H1 (cell line): Measurements from ENCODE around the gene ABCG8. TPM values are rescaled to one million over a fixed set of nuclear protein-coding genes. Genes with fewer than 3 reads are reported as not detected.
A peak's percentile ranks its signal among the peaks of the same experiment; 100 is the strongest.

Source experiments
- CTCF ChIA-PET: fragments of 300-600 bp; sonication (Branson Sonifier 250); formaldehyde crosslinking; loops from one replicate; lab custom pipeline; 2021; ENCODE audit not compliant: partially characterized antibody; lab: Charles Lee
- POLR2A ChIA-PET: fragments of 300-600 bp; sonication (Branson Sonifier 250); formaldehyde crosslinking; loops from one replicate; lab custom pipeline; 2021; ENCODE audit warnings: inconsistent platforms; ENCODE audit not compliant: partially characterized antibody; lab: Charles Lee
- DNase-seq, 2 experiments: peaks; one replicate each; pipeline versions ENCODE4 v3.0.0 to v3.0.0-alpha.2; 2010 to 2022; ENCODE audit warnings: low spot score in 2 of 2, low read depth in 1 of 2, mixed read lengths in 1 of 2
- FAIRE-seq: peaks from 2 replicates; lab custom pipeline; 2011; peaks lifted over from hg19 to GRCh38; lab: Jason Lieb, UNC
- H2AFZ ChIP-seq: 2 replicates; pipeline ENCODE4 v1.8.1; 2012; ENCODE audit warnings: low read length, inconsistent platforms
- H2AK5ac ChIP-seq: 2 replicates; pipeline ENCODE4 v1.6.1; 2013; ENCODE audit warnings: low read depth, low read length
- H2BK120ac ChIP-seq: replicated peaks from 2 replicates; pipeline ENCODE3; 2013; ENCODE audit warnings: low read depth, low read length, inconsistent platforms
- H2BK12ac ChIP-seq: 2 replicates; pipeline ENCODE4 v1.6.1; 2013; ENCODE audit warnings: low read depth, low read length
- H2BK15ac ChIP-seq: 2 replicates; pipeline ENCODE4 v1.6.1; 2013; ENCODE audit warnings: low read length
- H2BK20ac ChIP-seq: 2 replicates; pipeline ENCODE4 v1.6.1; 2013; ENCODE audit warnings: low read length
- H2BK5ac ChIP-seq: 2 replicates; pipeline ENCODE4 v1.6.1; 2013; ENCODE audit warnings: low read depth, low read length
- H3K14ac ChIP-seq: 2 replicates; pipeline ENCODE4 v1.6.1; 2013; ENCODE audit warnings: inconsistent platforms; ENCODE audit not compliant: insufficient read length
- H3K18ac ChIP-seq: 2 replicates; pipeline ENCODE4 v1.6.1; 2013; ENCODE audit warnings: low read length; ENCODE audit errors: extremely low read depth
- H3K23ac ChIP-seq: 2 replicates; pipeline ENCODE4 v1.6.1; 2013; ENCODE audit warnings: inconsistent platforms; ENCODE audit not compliant: insufficient read length
- H3K23me2 ChIP-seq: 2 replicates; pipeline ENCODE4 v1.6.1; 2013; ENCODE audit warnings: low read depth, low read length
- H3K27ac ChIP-seq: 2 replicates; pipeline ENCODE4 v1.6.1; 2011; ENCODE audit warnings: low read depth, low read length, inconsistent platforms
- H3K27me3 ChIP-seq, 4 experiments: replicated peaks in 1 of 4; 1 replicate in 1 of 4; 2 replicates in 3 of 4; pipeline versions ENCODE4 v1.6.1 to v1.8.1; 2011 to 2013; ENCODE audit warnings: low read length in 3 of 4, mild to moderate bottlenecking in 3 of 4, inconsistent platforms in 2 of 4, mixed read lengths in 2 of 4, moderate library complexity in 1 of 4; ENCODE audit not compliant: control insufficient read depth in 3 of 4, insufficient read depth in 3 of 4; ENCODE audit errors: extremely low read depth in 1 of 4
- H3K36me3 ChIP-seq, 4 experiments: 2 replicates each; pipeline versions ENCODE4 v1.6.1 to v1.8.1; 2011 to 2013; ENCODE audit warnings: mild to moderate bottlenecking in 4 of 4, low read length in 3 of 4, moderate library complexity in 2 of 4, control low read depth in 1 of 4, inconsistent platforms in 1 of 4; ENCODE audit not compliant: insufficient read depth in 4 of 4, control insufficient read depth in 2 of 4
- H3K4ac ChIP-seq: replicated peaks from 2 replicates; pipeline ENCODE3; 2013; ENCODE audit warnings: low read length, low read depth, mixed read lengths, inconsistent platforms; ENCODE audit not compliant: insufficient read length
- H3K4me1 ChIP-seq, 4 experiments: replicated peaks in 1 of 4; 1 replicate in 1 of 4; 2 replicates in 3 of 4; pipeline versions ENCODE4 v1.6.1 to v1.8.1; 2011 to 2013; ENCODE audit warnings: low read length in 3 of 4, inconsistent platforms in 2 of 4, mixed read lengths in 1 of 4; ENCODE audit not compliant: insufficient read depth in 4 of 4, control insufficient read depth in 3 of 4
- H3K4me2 ChIP-seq, 2 experiments: 2 replicates each; pipeline versions ENCODE4 v1.6.1 to v1.8.1; 2011 to 2013; ENCODE audit warnings: low read depth in 2 of 2, low read length in 2 of 2, control low read depth in 1 of 2, inconsistent platforms in 1 of 2, mild to moderate bottlenecking in 1 of 2; ENCODE audit not compliant: insufficient read depth in 1 of 2
- H3K4me3 ChIP-seq, 4 experiments: fragments of 200-600, 300-600 bp in 1 of 4; sonication (generic), shearing (Covaris generic), sonication (Bioruptor Twin) in 1 of 4; 2 replicates each; pipeline versions ENCODE4 v1.5.1 to v1.8.1; 2011 to 2016; ENCODE audit warnings: low read length in 4 of 4, low read depth in 3 of 4, control low read depth in 2 of 4, inconsistent platforms in 2 of 4, mild to moderate bottlenecking in 2 of 4, mixed read lengths in 1 of 4, moderate library complexity in 1 of 4; ENCODE audit not compliant: insufficient read depth in 2 of 4; ENCODE audit errors: extremely low read depth in 1 of 4
- H3K56ac ChIP-seq: replicated peaks from 2 replicates; pipeline ENCODE3; 2013; ENCODE audit warnings: low read depth, mild to moderate bottlenecking, mixed read lengths, low read length, inconsistent platforms; ENCODE audit not compliant: insufficient read length
- H3K79me1 ChIP-seq: 2 replicates; pipeline ENCODE4 v1.6.1; 2013; ENCODE audit warnings: low read depth, low read length, control low read depth
- H3K79me2 ChIP-seq, 2 experiments: 2 replicates each; pipeline versions ENCODE4 v1.6.1 to v1.8.1; 2012 to 2013; ENCODE audit warnings: low read length in 2 of 2, mild to moderate bottlenecking in 2 of 2, inconsistent platforms in 1 of 2; ENCODE audit not compliant: insufficient read depth in 2 of 2, control insufficient read depth in 1 of 2
- H3K9ac ChIP-seq, 4 experiments: replicated peaks in 1 of 4; 1 replicate in 1 of 4; 2 replicates in 3 of 4; pipeline versions ENCODE4 v1.6.1 to v1.8.1; 2011 to 2013; ENCODE audit warnings: low read depth in 3 of 4, low read length in 3 of 4, control low read depth in 2 of 4, mild to moderate bottlenecking in 2 of 4, moderate library complexity in 2 of 4, inconsistent platforms in 1 of 4; ENCODE audit errors: extremely low read depth in 1 of 4
- H3K9me3 ChIP-seq, 2 experiments: 2 replicates each; pipeline versions ENCODE4 v1.6.1 to v1.8.1; 2012 to 2013; ENCODE audit warnings: mild to moderate bottlenecking in 2 of 2, moderate library complexity in 2 of 2, control low read depth in 1 of 2, inconsistent platforms in 1 of 2, low read depth in 1 of 2, low read length in 1 of 2, mixed read lengths in 1 of 2; ENCODE audit not compliant: insufficient read depth in 2 of 2
- H4K20me1 ChIP-seq, 2 experiments: replicated peaks in 1 of 2; 2 replicates each; pipeline versions ENCODE3 to v1.8.1; 2011 to 2013; ENCODE audit warnings: inconsistent platforms in 2 of 2, low read length in 2 of 2, mild to moderate bottlenecking in 1 of 2; ENCODE audit not compliant: insufficient read depth in 2 of 2, control insufficient read depth in 1 of 2
- H4K5ac ChIP-seq: 2 replicates; pipeline ENCODE4 v1.6.1; 2013; ENCODE audit warnings: low read length, low read depth, mixed read lengths, inconsistent platforms; ENCODE audit not compliant: insufficient read length
- H4K8ac ChIP-seq: 2 replicates; pipeline ENCODE4 v1.8.0; 2013; ENCODE audit warnings: mild to moderate bottlenecking, moderate library complexity, low read length, inconsistent platforms; ENCODE audit not compliant: insufficient read depth; ENCODE audit errors: extremely low read depth
- H4K91ac ChIP-seq: replicated peaks from 2 replicates; pipeline ENCODE3; 2013; ENCODE audit warnings: low read length, mixed read lengths, inconsistent platforms; ENCODE audit not compliant: insufficient read length
- BACH1 ChIP-seq: IDR thresholded peaks from 2 replicates; pipeline ENCODE4 v1.6.1; 2012; ENCODE audit warnings: low read length, improper control_type of control experiment
- EGR1 ChIP-seq: IDR thresholded peaks from 2 replicates; pipeline ENCODE4 v1.6.1; 2011; ENCODE audit warnings: low read depth, low read length, borderline replicate concordance
- MAFK ChIP-seq: IDR thresholded peaks from 2 replicates; pipeline ENCODE4 v1.6.1; 2012; ENCODE audit warnings: low read depth, mild to moderate bottlenecking, improper control_type of control experiment, low read length
- NRF1 ChIP-seq: IDR thresholded peaks from 2 replicates; pipeline ENCODE4 v1.6.1; 2011; ENCODE audit warnings: mild to moderate bottlenecking, low read depth, low read length, improper control_type of control experiment
- WGBS, 2 experiments: shearing (Covaris generic) in 1 of 2; methylation state at CpG; one replicate each; pipeline versions ENCODE4 v1.1.6 to v1.1.7; 2013 to 2015; ENCODE audit warnings: low lambda C conversion rate in 2 of 2, mixed read lengths in 2 of 2, inconsistent platforms in 1 of 2, low coverage in 1 of 2, missing lambda C conversion rate in 1 of 2; ENCODE audit not compliant: insufficient replicate concordance in 2 of 2, insufficient coverage in 1 of 2, insufficient read length in 1 of 2; ENCODE audit errors: extremely low coverage in 1 of 2, missing lambda C conversion rate in 1 of 2; 5-methylcytosine and 5-hydroxymethylcytosine counted together
- polyA plus RNA-seq, 7 experiments: library from polyadenylated mRNA; depleted of rRNA in 3 of 7; stranded (reverse) in 5 of 7; unstranded in 2 of 7; fragments of >200 nt in 5 of 7; fragments of 200-250 nt in 2 of 7; gene quantifications; 1 replicate in 5 of 7; 2 replicates in 1 of 7; 4 replicates in 1 of 7; pipeline versions ENCODE4 v1.2.1 to v1.2.3, GENCODE V29; 2011 to 2013; ENCODE audit warnings: missing spikeins in 2 of 7, mixed read lengths in 2 of 7
- total RNA-seq: library from RNA; stranded (reverse); fragmentation: NEBNext Ultra II Directional; extraction: Animal tissue kit (Norgen Biotek cat#: 25700); gene quantifications from 2 replicates; pipeline ENCODE4 v1.2.1, GENCODE V29; 2021

ABCG8 gene
- total and polyA plus RNA-seq, 2 of the 8 experiments (the other 6 are each of a cell fraction or from before 2014, with no cell fraction given) = not detected

GRCh38 chr2:43832457-43832856 is 6.3 kb upstream of the ABCG8 start:
- Histone ChIP-seq H3K4me3 (no peak overlapping the region), H3K23ac (no peak overlapping the region), H3K56ac (no peak overlapping the region), H3K79me1 (no peaks in the 10 kb centered on the region), H3K4me2 (peak overlapping the region in 1 of 2 experiments; percentile 78; a peak in 1 of 4 replicates), H2BK15ac (no peak overlapping the region), H3K9ac (no peak overlapping the region), H4K8ac (0 out of 2 replicates have a peak overlapping the region, but pooled peaks have one; percentile 78), H4K20me1 (no peaks in the 10 kb centered on the region), H4K5ac (no peak overlapping the region), H3K18ac (no peak overlapping the region), H2BK20ac (no peak overlapping the region), H3K79me2 (no peaks in the 10 kb centered on the region), H2BK12ac (no peak overlapping the region), H4K91ac (no peak overlapping the region), H3K27ac (no peak overlapping the region), H2AK5ac (no peak overlapping the region), H3K4ac (no peak overlapping the region), H2AFZ (no peak overlapping the region), H3K4me1 (no peaks in the 10 kb centered on the region; a peak in 1 of 7 replicates), H3K23me2 (no peaks in the 10 kb centered on the region), H2BK120ac (no peak overlapping the region), H3K9me3 (no peaks in the 10 kb centered on the region), H3K36me3 (no peaks in the 10 kb centered on the region), H3K27me3 (no peaks in the 10 kb centered on the region), H3K14ac (no peak overlapping the region), H2BK5ac (no peak overlapping the region)
- TF ChIP-seq EGR1 (no peak), NRF1 (no peak), MAFK (peak; percentile 74; the same call in 1 of the 2 replicates), BACH1 (0 out of 2 replicates have a peak, but pooled peaks have one; percentile 34)
- FAIRE-seq = no peak
- WGBS, 2 experiments = 76% methylated on average over 3 of the region's 3 CpGs; no CpG with 5 or more reads in 1 of the 2 experiments
- ChIA-PET POLR2A (no interaction called here), CTCF (no interaction called here)
- no peak for DNase-seq
